ENCODE measurements around the gene ZMIZ1.

ZMIZ1 gene

GRCh38 chr10:79192677-79193003 is 123.9 kb downstream of the ZMIZ1 start:
- no peak for TF ChIP-seq CTCF (IDR thresholded peaks at IDR 0.05; ENCODE audit: extremely low read depth, missing control alignments)
- no peak for DNase-seq (ENCODE audit: low spot score)

- no peak for TF ChIP-seq CTCF (IDR thresholded peaks at IDR 0.05; ENCODE audit: extremely low read depth, missing control alignments)
- DNase-seq (ENCODE audit: low spot score) = no peak
These were observed 125.1 kb downstream of the ZMIZ1 start for GRCh38 chr10:79193694-79194382.

GRCh38 chr10:79195091-79195923 is 126.5 kb downstream of the ZMIZ1 start:
- peak; percentile 90 for TF ChIP-seq CTCF (IDR thresholded peaks at IDR 0.05; ENCODE audit: extremely low read depth, missing control alignments)
- peak; percentile 84 for DNase-seq (ENCODE audit: low spot score)

GRCh38 chr10:79196470-79197461 is 128.0 kb downstream of the ZMIZ1 start:
- TF ChIP-seq CTCF (IDR thresholded peaks at IDR 0.05; ENCODE audit: extremely low read depth, missing control alignments) = peak; percentile 87
- DNase-seq (ENCODE audit: low spot score) = peak; percentile 84

- TF ChIP-seq CTCF (IDR thresholded peaks at IDR 0.05; ENCODE audit: extremely low read depth, missing control alignments) = no peak
- no peak for DNase-seq (ENCODE audit: low spot score)
These were observed 128.8 kb downstream of the ZMIZ1 start for GRCh38 chr10:79197558-79197957.

- no peak for DNase-seq (ENCODE audit: low spot score)
- TF ChIP-seq CTCF (IDR thresholded peaks at IDR 0.05; ENCODE audit: extremely low read depth, missing control alignments) = no peak
These were observed 131.6 kb downstream of the ZMIZ1 start for GRCh38 chr10:79200346-79200745.
